ENCODE results near the gene MAP3K21. TPM values are rescaled to one million over a fixed set of nuclear protein-coding genes. Genes with fewer than 3 reads are reported as not detected.
A peak's percentile ranks its signal among the peaks of the same experiment; 100 is the strongest.

MAP3K21 gene
- total RNA-seq, 6 donors from 2014 or later, result 6.0 to 22.0 (median 12.9) TPM

GRCh38 chr1:233328142-233328921 lies 808 bp downstream of the MAP3K21 start:
- ATAC-seq (ENCODE audit: low FRiP score in 2 of 2), result peak in 1 of 2 donors; percentile 55
- Histone ChIP-seq H3K4me3 (peak overlapping the region; percentile 62 to 80 (median 66)), H3K36me3 (no peaks in the 10 kb centered on the region), H3K9me3 (no peaks in the 10 kb centered on the region), H3K27ac (peak overlapping the region; percentile 62 to 89 (median 82)), H3K4me1 (peaks cover 5 to 27% (median 19%) of the 10 kb centered on the region in 4 donors), H3K27me3 (peaks cover 0 to 14% (median 0%) of the 10 kb centered on the region in 4 donors)
- DNase-seq, result peak; percentile 32 to 90
- TF ChIP-seq POLR2A (IDR thresholded peaks at IDR 0.05) (no peak), POLR2AphosphoS5 (IDR thresholded peaks at IDR 0.05) (no peak), EP300 (IDR thresholded peaks at IDR 0.05) (no peak), CTCF (IDR thresholded peaks at IDR 0.05) (peak in 1 of 6 experiments; percentile 14)
- WGBS, 2 donors, result 10% methylated on average over 4 of the region's 96 CpGs; no CpG with 5 or more reads in 1 of the 2 donors

GRCh38 chr1:233331676-233332519 lies 4.4 kb downstream of the MAP3K21 start:
- Histone ChIP-seq H3K36me3 (no peaks in the 10 kb centered on the region), H3K4me1 (peaks cover 5 to 23% (median 18%) of the 10 kb centered on the region in 4 donors), H3K9me3 (no peaks in the 10 kb centered on the region), H3K4me3 (no peak overlapping the region), H3K27me3 (peaks cover 0 to 14% (median 0%) of the 10 kb centered on the region in 4 donors), H3K27ac (no peak overlapping the region)
- DNase-seq (no peak), ATAC-seq (ENCODE audit: low FRiP score in 2 of 2) (no peak)
- 67 to 73% methylated on average over 8 of the region's 8 CpGs for WGBS, 2 donors
- TF ChIP-seq CTCF (IDR thresholded peaks at IDR 0.05) (no peak), POLR2A (IDR thresholded peaks at IDR 0.05) (no peak), POLR2AphosphoS5 (IDR thresholded peaks at IDR 0.05) (no peak), EP300 (IDR thresholded peaks at IDR 0.05) (no peak)

GRCh38 chr1:233333086-233333485 lies 5.6 kb downstream of the MAP3K21 start:
- no peak for TF ChIP-seq CTCF (IDR thresholded peaks at IDR 0.05)
- TF ChIP-seq POLR2AphosphoS5 (IDR thresholded peaks at IDR 0.05), result no peak
- TF ChIP-seq POLR2A (IDR thresholded peaks at IDR 0.05), result no peak
- Histone ChIP-seq H3K4me3 (no peak overlapping the region), H3K36me3 (no peaks in the 10 kb centered on the region), H3K4me1 (peaks cover 6 to 11% (median 9%) of the 10 kb centered on the region in 4 donors), H3K27ac (no peak overlapping the region), H3K9me3 (no peaks in the 10 kb centered on the region), H3K27me3 (peaks cover 0 to 8% (median 0%) of the 10 kb centered on the region in 4 donors)
- DNase-seq (no peak), ATAC-seq (ENCODE audit: low FRiP score in 2 of 2) (no peak)
- WGBS, 2 donors, result 96 to 100% methylated on average over 1 of the region's 1 CpG

- DNase-seq, result no peak
- H3K4me3 ChIP-seq, result no peak overlapping the region
- WGBS, 2 donors, result 89 to 94% methylated on average over 7 of the region's 7 CpGs
- no peaks in the 10 kb centered on the region for H3K36me3 ChIP-seq
- H3K9me3 ChIP-seq, result no peaks in the 10 kb centered on the region
- H3K4me1 ChIP-seq, result peaks cover 0 to 4% (median under 1%) of the 10 kb centered on the region in 4 donors
- no peak overlapping the region for H3K27ac ChIP-seq
- no peak for TF ChIP-seq EP300 (IDR thresholded peaks at IDR 0.05)
- no peak for TF ChIP-seq POLR2A (IDR thresholded peaks at IDR 0.05)
- no peak for TF ChIP-seq POLR2AphosphoS5 (IDR thresholded peaks at IDR 0.05)
- TF ChIP-seq CTCF (IDR thresholded peaks at IDR 0.05), result no peak
- no peaks in the 10 kb centered on the region for H3K27me3 ChIP-seq
- ATAC-seq (ENCODE audit: low FRiP score in 2 of 2), result no peak
These were observed 6.6 kb downstream of the MAP3K21 start for GRCh38 chr1:233334092-233334491.
